SK-N-SH (cell line): ENCODE data around the gene DPEP2NB. TPM values are rescaled to one million over a fixed set of nuclear protein-coding genes. Genes with fewer than 3 reads are reported as not detected.
A peak's percentile ranks its signal among the peaks of the same experiment; 100 is the strongest.

ENCODE experiments used
- CTCF ChIA-PET: fragments of 300-600, 350-600 bp; formaldehyde crosslinking; extraction: SDS; loops from one replicate; lab custom pipeline; 2021; lab: Yijun Ruan, JAX
- POLR2A ChIA-PET: fragments of 350-600 bp; sonication (Branson Sonifier 250); formaldehyde crosslinking; extraction: SDS; loops from one replicate; lab custom pipeline; 2020; ENCODE audit warnings: antibody characterized with exemption, inconsistent platforms; lab: Yijun Ruan, JAX
- DNase-seq: peaks from one replicate; pipeline ENCODE4 v3.0.0; 2012
- H2AFZ ChIP-seq: fragments of 200-600 bp; sonication (generic); 2 replicates; pipeline ENCODE4 v1.8.1; 2016; ENCODE audit warnings: antibody characterized with exemption, mild to moderate bottlenecking, low read depth
- H3F3A ChIP-seq: fragments of 200-600 bp; sonication (generic); replicated peaks from 2 replicates; pipeline ENCODE3; 2016; ENCODE audit warnings: antibody characterized with exemption, mild to moderate bottlenecking; ENCODE audit not compliant: insufficient read depth
- H3K27ac ChIP-seq, 2 experiments: fragments of 200-500 bp in 1 of 2; fragments of 200-600 bp in 1 of 2; sonication (Bioruptor generic) in 1 of 2; sonication (generic), shearing (Covaris generic) in 1 of 2; 2 replicates each; pipeline versions ENCODE4 v1.5.1 to v1.6.1; 2014 to 2016; ENCODE audit warnings: low read depth in 2 of 2, inconsistent platforms in 1 of 2, low read length in 1 of 2, mild to moderate bottlenecking in 1 of 2, mixed read lengths in 1 of 2
- H3K27me3 ChIP-seq: fragments of 200-600 bp; sonication (generic), shearing (Covaris generic); 2 replicates; pipeline ENCODE4 v1.6.1; 2016; ENCODE audit warnings: mixed run types; ENCODE audit not compliant: insufficient read depth
- H3K36me3 ChIP-seq, 2 experiments: fragments of 200-500 bp in 1 of 2; fragments of 200-600 bp in 1 of 2; sonication (Bioruptor generic) in 1 of 2; sonication (generic) in 1 of 2; replicated peaks in 1 of 2; 2 replicates each; pipeline versions ENCODE3 to v1.5.1; 2014 to 2016; ENCODE audit warnings: low read length in 1 of 2, mild to moderate bottlenecking in 1 of 2; ENCODE audit not compliant: insufficient read depth in 2 of 2, control insufficient read depth in 1 of 2
- H3K4me1 ChIP-seq, 2 experiments: fragments of 200-500 bp in 1 of 2; fragments of 200-600 bp in 1 of 2; sonication (Bioruptor generic) in 1 of 2; sonication (generic), shearing (Covaris generic) in 1 of 2; 2 replicates each; pipeline versions ENCODE4 v1.5.1 to v1.6.1; 2014 to 2016; ENCODE audit warnings: low read depth in 1 of 2, low read length in 1 of 2, mixed run types in 1 of 2; ENCODE audit not compliant: insufficient read depth in 2 of 2, control insufficient read depth in 1 of 2
- H3K4me2 ChIP-seq: fragments of 200-600 bp; sonication (generic), shearing (Covaris generic); 2 replicates; pipeline ENCODE4 v1.6.1; 2017; ENCODE audit warnings: mixed run types
- H3K4me3 ChIP-seq, 2 experiments: fragments of 200-500 bp in 1 of 2; fragments of 200-600 bp in 1 of 2; sonication (Bioruptor generic) in 1 of 2; sonication (generic), shearing (Covaris generic) in 1 of 2; 2 replicates each; pipeline versions ENCODE4 v1.5.1 to v1.8.1; 2014 to 2016; ENCODE audit warnings: low read depth in 2 of 2, inconsistent platforms in 1 of 2, low read length in 1 of 2, mild to moderate bottlenecking in 1 of 2, mixed read lengths in 1 of 2, moderate library complexity in 1 of 2
- H3K79me2 ChIP-seq: fragments of 200-600 bp; sonication (generic); 2 replicates; pipeline ENCODE4 v1.8.1; 2017; ENCODE audit warnings: mild to moderate bottlenecking; ENCODE audit not compliant: insufficient read depth
- H3K9ac ChIP-seq: fragments of 200-600 bp; sonication (generic); 2 replicates; pipeline ENCODE4 v1.6.1; 2017; ENCODE audit warnings: mixed run types
- H3K9me2 ChIP-seq: fragments of 200-600 bp; sonication (generic); 2 replicates; pipeline ENCODE4 v1.6.1; 2017; ENCODE audit warnings: mixed run types
- H3K9me3 ChIP-seq: fragments of 200-600 bp; sonication (generic); 2 replicates; pipeline ENCODE4 v1.6.1; 2017; ENCODE audit warnings: mixed run types, mild to moderate bottlenecking, moderate library complexity
- H4K20me1 ChIP-seq: fragments of 200-600 bp; sonication (generic); 2 replicates; pipeline ENCODE4 v1.6.1; 2017; ENCODE audit warnings: mild to moderate bottlenecking, mixed run types; ENCODE audit not compliant: insufficient read depth
- CHD2 ChIP-seq: fragments of 150-350 bp; IDR thresholded peaks from 2 replicates; pipeline ENCODE4 v1.6.1; 2018; ENCODE audit warnings: low read length; ENCODE audit not compliant: partially characterized antibody
- FOSL2 ChIP-seq: IDR thresholded peaks from 2 replicates; pipeline ENCODE4 v1.4.0; 2012; ENCODE audit warnings: low read depth, mild to moderate bottlenecking, moderate library complexity, borderline replicate concordance
- GABPA ChIP-seq: IDR thresholded peaks from 2 replicates; pipeline ENCODE4 v1.4.0; 2012; ENCODE audit warnings: low read depth, mild to moderate bottlenecking
- MEF2A ChIP-seq: IDR thresholded peaks from 2 replicates; pipeline ENCODE4 v1.4.0; 2012; ENCODE audit warnings: low read depth, borderline replicate concordance
- MXI1 ChIP-seq: IDR thresholded peaks from 2 replicates; pipeline ENCODE4 v1.6.1; 2012; ENCODE audit warnings: mild to moderate bottlenecking, low read depth, low read length, improper control_type of control experiment
- NFIC ChIP-seq: IDR thresholded peaks from 2 replicates; pipeline ENCODE4 v1.4.0; 2012; ENCODE audit warnings: borderline replicate concordance
- PBX3 ChIP-seq: IDR thresholded peaks from 2 replicates; pipeline ENCODE4; 2012
- POLR2AphosphoS5 ChIP-seq: IDR thresholded peaks from 2 replicates; pipeline ENCODE4 v1.6.1; 2012; ENCODE audit warnings: low read depth, low read length
- RAD21 ChIP-seq: IDR thresholded peaks from 2 replicates; pipeline ENCODE4 v1.6.1; 2012; ENCODE audit warnings: mild to moderate bottlenecking, low read length
- RFX5 ChIP-seq: IDR thresholded peaks from 2 replicates; pipeline ENCODE4 v1.6.1; 2012; ENCODE audit warnings: mild to moderate bottlenecking, improper control_type of control experiment, low read length
- SIN3A ChIP-seq: IDR thresholded peaks from 2 replicates; pipeline ENCODE4 v1.6.1; 2012; ENCODE audit warnings: low read depth, mild to moderate bottlenecking, low read length, moderate library complexity, borderline replicate concordance
- TAF1 ChIP-seq: IDR thresholded peaks from 2 replicates; pipeline ENCODE4 v1.6.1; 2012; ENCODE audit warnings: low read depth, mild to moderate bottlenecking, low read length, moderate library complexity, borderline replicate concordance
- TEAD4 ChIP-seq: IDR thresholded peaks from 2 replicates; pipeline ENCODE4 v1.4.0; 2012; ENCODE audit warnings: mild to moderate bottlenecking, borderline replicate concordance; ENCODE audit not compliant: insufficient read depth
- USF1 ChIP-seq: IDR thresholded peaks from 2 replicates; pipeline ENCODE4 v1.4.0; 2012; ENCODE audit warnings: low read depth, borderline replicate concordance
- USF2 ChIP-seq: fragments of 150-350 bp; IDR thresholded peaks from 2 replicates; pipeline ENCODE4 v1.6.1; 2017; ENCODE audit warnings: antibody characterized with exemption, low read length, low read depth, borderline replicate concordance
- YY1 ChIP-seq: IDR thresholded peaks from 2 replicates; pipeline ENCODE4 v1.4.0; 2012; ENCODE audit warnings: low read depth, mild to moderate bottlenecking
- WGBS: methylation state at CpG from one replicate; pipeline ENCODE4 v1.1.6; 2017; ENCODE audit warnings: low lambda C conversion rate; 5-methylcytosine and 5-hydroxymethylcytosine counted together
- polyA plus RNA-seq, 3 experiments: library from polyadenylated mRNA; depleted of rRNA; stranded (reverse); fragments of >200 nt; gene quantifications; 2 replicates each; pipeline ENCODE4 v1.2.3, GENCODE V29; 2012
- TF ChIP-seq, protein P1 (sequence below): IDR thresholded peaks from 2 replicates; pipeline ENCODE4 v1.4.0; 2012; ENCODE audit warnings: low read depth
- TF ChIP-seq, protein P2 (sequence below): fragments of 200-600 bp; sonication (generic); IDR thresholded peaks from 2 replicates; pipeline ENCODE4 v1.6.1; 2017; ENCODE audit warnings: antibody characterized with exemption, mild to moderate bottlenecking, moderate library complexity

The DPEP2NB gene
- polyA plus RNA-seq, 1 of the 3 experiments (the other 2 are of a cell fraction), result not detected

GRCh38 chr16:67965668-67966548 is 49.8 kb downstream of the DPEP2NB start:
- H3K36me3 ChIP-seq, result peaks cover 29% of the 10 kb centered on the region in 2 experiments
- H3K4me2 ChIP-seq, result peak overlapping the region; percentile 96
- peaks cover 68% of the 10 kb centered on the region for H3K79me2 ChIP-seq
- ChIA-PET POLR2A (interaction anchor here (0.9 to 1.2 kb wide), 2 partner anchors 18 to 26 kb away, joined by 3 to 6 read pairs; no protein-coding TSS in a partner anchor), CTCF (interaction anchor here (0.7 to 1.2 kb wide), 5 partner anchors 31 to 161 kb away, joined by 3 to 4 read pairs (median 3); no protein-coding TSS in a partner anchor)
- no peaks in the 10 kb centered on the region for H3K9me3 ChIP-seq
- peaks cover 4% of the 10 kb centered on the region for H3F3A ChIP-seq
- WGBS, result 95% methylated on average over 10 of the region's 11 CpGs
- peak overlapping the region; percentile 73 to 79; a peak in 3 of 4 replicates for H3K4me3 ChIP-seq
- TF ChIP-seq PBX3, result no peak
- TF ChIP-seq USF1, result no peak
- no peak for TF ChIP-seq SIN3A
- no peak for TF ChIP-seq CHD2
- TF ChIP-seq MEF2A, result no peak
- TF ChIP-seq TEAD4, result no peak
- TF ChIP-seq GABPA, result no peak
- TF ChIP-seq YY1, result no peak
- TF ChIP-seq, protein P1, sequence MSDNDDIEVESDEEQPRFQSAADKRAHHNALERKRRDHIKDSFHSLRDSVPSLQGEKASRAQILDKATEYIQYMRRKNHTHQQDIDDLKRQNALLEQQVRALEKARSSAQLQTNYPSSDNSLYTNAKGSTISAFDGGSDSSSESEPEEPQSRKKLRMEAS, result no peak
- TF ChIP-seq RAD21, result no peak
- no peak for TF ChIP-seq MXI1
- TF ChIP-seq TAF1, result no peak
- H4K20me1 ChIP-seq, result peaks cover 55% of the 10 kb centered on the region
- DNase-seq, result no peak
- peak overlapping the region; percentile 96 for H3K9ac ChIP-seq
- no peaks in the 10 kb centered on the region for H3K27me3 ChIP-seq
- H3K27ac ChIP-seq, result peak overlapping the region; percentile 7 to 67; a peak in 3 of 4 replicates
- peaks cover 15 to 45% of the 10 kb centered on the region in 2 experiments; a peak in 3 of 4 replicates for H3K4me1 ChIP-seq
- no peaks in the 10 kb centered on the region for H3K9me2 ChIP-seq
- no peak overlapping the region for H2AFZ ChIP-seq

- Histone ChIP-seq H3K27me3 (no peaks in the 10 kb centered on the region), H3K9me3 (no peaks in the 10 kb centered on the region), H3K36me3 (peaks cover 31 to 41% of the 10 kb centered on the region in 2 experiments), H3K4me2 (peak overlapping the region; percentile 96; the same call in 1 of the 2 replicates), H3K4me3 (no peak overlapping the region), H3K27ac (no peak overlapping the region; a peak in 1 of 4 replicates), H3K9me2 (no peaks in the 10 kb centered on the region), H3K4me1 (peaks cover 15 to 45% of the 10 kb centered on the region in 2 experiments; a peak in 3 of 4 replicates), H4K20me1 (peaks cover 58% of the 10 kb centered on the region), H2AFZ (no peak overlapping the region), H3K79me2 (peaks cover 79% of the 10 kb centered on the region), H3F3A (peaks cover 4% of the 10 kb centered on the region), H3K9ac (no peak overlapping the region)
- ChIA-PET POLR2A (interaction anchor here (1.1 kb wide), 1 partner anchor 18 kb away, joined by 4 read pairs; no protein-coding TSS in a partner anchor), CTCF (interaction anchor here (0.7 to 1.4 kb wide), 6 partner anchors 20 to 162 kb away, joined by 3 to 7 read pairs (median 3); no protein-coding TSS in a partner anchor)
- 97% methylated on average over 5 of the region's 6 CpGs for WGBS
- DNase-seq, result no peak
- TF ChIP-seq SIN3A (no peak), GABPA (no peak), RFX5 (no peak), CHD2 (no peak), USF2 (no peak), MXI1 (no peak), FOSL2 (no peak), NFIC (no peak), RAD21 (no peak), POLR2AphosphoS5 (no peak), USF1 (no peak)
- TF ChIP-seq, protein P2, sequence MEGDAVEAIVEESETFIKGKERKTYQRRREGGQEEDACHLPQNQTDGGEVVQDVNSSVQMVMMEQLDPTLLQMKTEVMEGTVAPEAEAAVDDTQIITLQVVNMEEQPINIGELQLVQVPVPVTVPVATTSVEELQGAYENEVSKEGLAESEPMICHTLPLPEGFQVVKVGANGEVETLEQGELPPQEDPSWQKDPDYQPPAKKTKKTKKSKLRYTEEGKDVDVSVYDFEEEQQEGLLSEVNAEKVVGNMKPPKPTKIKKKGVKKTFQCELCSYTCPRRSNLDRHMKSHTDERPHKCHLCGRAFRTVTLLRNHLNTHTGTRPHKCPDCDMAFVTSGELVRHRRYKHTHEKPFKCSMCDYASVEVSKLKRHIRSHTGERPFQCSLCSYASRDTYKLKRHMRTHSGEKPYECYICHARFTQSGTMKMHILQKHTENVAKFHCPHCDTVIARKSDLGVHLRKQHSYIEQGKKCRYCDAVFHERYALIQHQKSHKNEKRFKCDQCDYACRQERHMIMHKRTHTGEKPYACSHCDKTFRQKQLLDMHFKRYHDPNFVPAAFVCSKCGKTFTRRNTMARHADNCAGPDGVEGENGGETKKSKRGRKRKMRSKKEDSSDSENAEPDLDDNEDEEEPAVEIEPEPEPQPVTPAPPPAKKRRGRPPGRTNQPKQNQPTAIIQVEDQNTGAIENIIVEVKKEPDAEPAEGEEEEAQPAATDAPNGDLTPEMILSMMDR, result no peak
These were observed 51.1 kb downstream of the DPEP2NB start for GRCh38 chr16:67964477-67965131.
